Stomach smooth muscle (tissue), 2 donors: ENCODE measurements around the gene SH3PXD2B.

Source experiments
- H3K27ac ChIP-seq: one replicate; pipeline ENCODE4 v1.7.0; 2013; ENCODE audit warnings: mild to moderate bottlenecking, low read length, inconsistent platforms
- H3K27me3 ChIP-seq, 2 donors: one replicate each; pipeline ENCODE4 v1.7.0; 2013; ENCODE audit warnings: low read length in 2 of 2; ENCODE audit not compliant: insufficient read depth in 2 of 2, control insufficient read depth in 1 of 2
- H3K36me3 ChIP-seq, 2 donors: one replicate each; pipeline ENCODE4 v1.7.0; 2013; ENCODE audit warnings: low read length in 2 of 2; ENCODE audit not compliant: control insufficient read depth in 2 of 2, insufficient read depth in 2 of 2
- H3K4me1 ChIP-seq: one replicate; pipeline ENCODE4 v1.7.0; 2013; ENCODE audit warnings: low read length; ENCODE audit not compliant: control insufficient read depth, insufficient read depth
- H3K4me3 ChIP-seq, 2 donors: one replicate each; pipeline ENCODE4 v1.7.0; 2013; ENCODE audit warnings: low read length in 2 of 2
- H3K9ac ChIP-seq, 2 donors: one replicate each; pipeline ENCODE4 v1.7.0; 2013; ENCODE audit warnings: low read length in 2 of 2, mild to moderate bottlenecking in 1 of 2
- H3K9me3 ChIP-seq, 2 donors: one replicate each; pipeline ENCODE4 v1.7.0; 2013; ENCODE audit warnings: low read length in 2 of 2; ENCODE audit not compliant: control insufficient read depth in 2 of 2
- donor health status: healthy.
- donor health status: Pancreatic carcinoma.

The SH3PXD2B gene

GRCh38 chr5:172444626-172445365, 9.5 kb downstream of the SH3PXD2B start:
- Histone ChIP-seq H3K27me3 (no peaks in the 10 kb centered on the region), H3K4me1 (peaks cover 57% of the 10 kb centered on the region), H3K27ac (peak overlapping the region; percentile 79), H3K36me3 (peaks cover 0 to 2% of the 10 kb centered on the region in 2 donors), H3K4me3 (no peak overlapping the region), H3K9me3 (no peaks in the 10 kb centered on the region), H3K9ac (peak overlapping the region in 1 of 2 donors; percentile 11)

GRCh38 chr5:172444110-172444510, 10.2 kb downstream of the SH3PXD2B start:
- H3K4me3 ChIP-seq, result peak overlapping the region in 1 of 2 donors; percentile 49
- H3K9me3 ChIP-seq, result no peaks in the 10 kb centered on the region
- peak overlapping the region in 1 of 2 donors; percentile 30 for H3K9ac ChIP-seq
- H3K36me3 ChIP-seq, result no peaks in the 10 kb centered on the region
- H3K27ac ChIP-seq, result peak overlapping the region; percentile 79
- H3K27me3 ChIP-seq, result no peaks in the 10 kb centered on the region
- peaks cover 57% of the 10 kb centered on the region for H3K4me1 ChIP-seq

- Histone ChIP-seq H3K9me3 (no peaks in the 10 kb centered on the region), H3K27me3 (no peaks in the 10 kb centered on the region), H3K36me3 (no peaks in the 10 kb centered on the region), H3K27ac (peak overlapping the region; percentile 79), H3K4me1 (peaks cover 55% of the 10 kb centered on the region), H3K9ac (peak overlapping the region in 1 of 2 donors; percentile 30), H3K4me3 (peak overlapping the region in 1 of 2 donors; percentile 49)
These were observed 10.8 kb downstream of the SH3PXD2B start for GRCh38 chr5:172443441-172444109.

- H3K9ac ChIP-seq, result no peak overlapping the region
- H3K4me3 ChIP-seq, result no peak overlapping the region
- no peaks in the 10 kb centered on the region for H3K36me3 ChIP-seq
- H3K27me3 ChIP-seq, result no peaks in the 10 kb centered on the region
- no peaks in the 10 kb centered on the region for H3K9me3 ChIP-seq
- peaks cover 64% of the 10 kb centered on the region for H3K4me1 ChIP-seq
- H3K27ac ChIP-seq, result peak overlapping the region; percentile 79
These were observed 11.7 kb downstream of the SH3PXD2B start for GRCh38 chr5:172442592-172442991.

GRCh38 chr5:172441262-172441751, 13.0 kb downstream of the SH3PXD2B start:
- no peak overlapping the region for H3K9ac ChIP-seq
- H3K36me3 ChIP-seq, result no peaks in the 10 kb centered on the region
- no peak overlapping the region for H3K27ac ChIP-seq
- H3K4me1 ChIP-seq, result peaks cover 70% of the 10 kb centered on the region
- no peaks in the 10 kb centered on the region for H3K9me3 ChIP-seq
- no peak overlapping the region for H3K4me3 ChIP-seq
- no peaks in the 10 kb centered on the region for H3K27me3 ChIP-seq

GRCh38 chr5:172440486-172440885, 13.8 kb downstream of the SH3PXD2B start:
- H3K27ac ChIP-seq, result no peak overlapping the region
- no peak overlapping the region for H3K4me3 ChIP-seq
- H3K27me3 ChIP-seq, result no peaks in the 10 kb centered on the region
- H3K4me1 ChIP-seq, result peaks cover 70% of the 10 kb centered on the region
- no peaks in the 10 kb centered on the region for H3K9me3 ChIP-seq
- no peaks in the 10 kb centered on the region for H3K36me3 ChIP-seq
- H3K9ac ChIP-seq, result no peak overlapping the region

- no peak overlapping the region for H3K27ac ChIP-seq
These were observed 14.4 kb downstream of the SH3PXD2B start for GRCh38 chr5:172439785-172440477.

GRCh38 chr5:172438319-172438668, 16.0 kb downstream of the SH3PXD2B start:
- H3K27ac ChIP-seq, result peak overlapping the region; percentile 76
- H3K9me3 ChIP-seq, result no peaks in the 10 kb centered on the region
- H3K27me3 ChIP-seq, result no peaks in the 10 kb centered on the region
- no peaks in the 10 kb centered on the region for H3K36me3 ChIP-seq
- H3K4me3 ChIP-seq, result no peak overlapping the region
- H3K4me1 ChIP-seq, result peaks cover 49% of the 10 kb centered on the region
- H3K9ac ChIP-seq, result peak overlapping the region in 1 of 2 donors; percentile 21

More at GRCh38 chr5:172439785-172440477, 14.4 kb downstream of the SH3PXD2B start:
- no peaks in the 10 kb centered on the region for H3K9me3 ChIP-seq
- peaks cover 65% of the 10 kb centered on the region for H3K4me1 ChIP-seq
- no peaks in the 10 kb centered on the region for H3K27me3 ChIP-seq
- no peak overlapping the region for H3K9ac ChIP-seq
- no peak overlapping the region for H3K4me3 ChIP-seq
- H3K36me3 ChIP-seq, result no peaks in the 10 kb centered on the region

- Histone ChIP-seq H3K9ac (peak overlapping the region in 1 of 2 donors; percentile 21), H3K27ac (peak overlapping the region; percentile 76)
These were observed 16.6 kb downstream of the SH3PXD2B start for GRCh38 chr5:172437445-172438318.

GRCh38 chr5:172436879-172437369, 17.4 kb downstream of the SH3PXD2B start:
- Histone ChIP-seq H3K36me3 (peaks cover 0 to 2% of the 10 kb centered on the region in 2 donors), H3K4me1 (peaks cover 40% of the 10 kb centered on the region), H3K9ac (peak overlapping the region in 1 of 2 donors; percentile 13), H3K9me3 (no peaks in the 10 kb centered on the region), H3K4me3 (no peak overlapping the region), H3K27ac (peak overlapping the region; percentile 76), H3K27me3 (no peaks in the 10 kb centered on the region)

More at GRCh38 chr5:172437445-172438318, 16.6 kb downstream of the SH3PXD2B start:
- no peaks in the 10 kb centered on the region for H3K36me3 ChIP-seq
- H3K4me1 ChIP-seq, result peaks cover 43% of the 10 kb centered on the region
- H3K27me3 ChIP-seq, result no peaks in the 10 kb centered on the region
- no peaks in the 10 kb centered on the region for H3K9me3 ChIP-seq
- peak overlapping the region in 1 of 2 donors; percentile 40 for H3K4me3 ChIP-seq
